Measurements from ENCODE around the gene KCNB1. TPM values are rescaled to one million over a fixed set of nuclear protein-coding genes. Genes with fewer than 3 reads are reported as not detected.
A peak's percentile ranks its signal among the peaks of the same experiment; 100 is the strongest.

Gene KCNB1
- total RNA-seq, 1 donor from 2014 or later: 2.8 TPM

GRCh38 chr20:49510562-49511122, 28.2 kb upstream of the KCNB1 start:
- Mint-ChIP-seq H3K27ac (ENCODE audit: unreplicated experiment) (no peak overlapping the region), H3K4me1 (peaks cover 9% of the 10 kb centered on the region), H3K9me3 (no peaks in the 10 kb centered on the region), H3K4me3 (no peak overlapping the region), H3K27me3 (ENCODE audit: low read depth) (no peaks in the 10 kb centered on the region), H3K36me3 (ENCODE audit: low read depth) (no peaks in the 10 kb centered on the region)
- DNase-seq (ENCODE audit: low read depth, low spot score): no peak
- no peak for TF ChIP-seq CTCF (conservative IDR thresholded peaks at IDR 0.05)

- DNase-seq (ENCODE audit: low read depth, low spot score): peak; percentile 12
- Mint-ChIP-seq H3K27ac (ENCODE audit: unreplicated experiment) (peak overlapping the region; percentile 23), H3K9me3 (no peaks in the 10 kb centered on the region), H3K27me3 (ENCODE audit: low read depth) (no peaks in the 10 kb centered on the region), H3K4me1 (peaks cover 16% of the 10 kb centered on the region), H3K4me3 (no peak overlapping the region), H3K36me3 (ENCODE audit: low read depth) (no peaks in the 10 kb centered on the region)
- peak; percentile 70 for TF ChIP-seq CTCF (conservative IDR thresholded peaks at IDR 0.05)
Measured at GRCh38 chr20:49508435-49509199, 26.1 kb upstream of the KCNB1 start.

GRCh38 chr20:49507741-49508434, 25.4 kb upstream of the KCNB1 start:
- no peaks in the 10 kb centered on the region for H3K27me3 Mint-ChIP-seq (ENCODE audit: low read depth)
- H3K4me3 Mint-ChIP-seq: no peak overlapping the region
- H3K27ac Mint-ChIP-seq (ENCODE audit: unreplicated experiment): no peak overlapping the region
- H3K4me1 Mint-ChIP-seq: peaks cover 20% of the 10 kb centered on the region
- no peaks in the 10 kb centered on the region for H3K36me3 Mint-ChIP-seq (ENCODE audit: low read depth)
- no peak for DNase-seq (ENCODE audit: low read depth, low spot score)
- no peak for TF ChIP-seq CTCF (conservative IDR thresholded peaks at IDR 0.05)
- H3K9me3 Mint-ChIP-seq: no peaks in the 10 kb centered on the region

GRCh38 chr20:49505518-49505917, 23.1 kb upstream of the KCNB1 start:
- Mint-ChIP-seq H3K4me3 (no peak overlapping the region), H3K27me3 (ENCODE audit: low read depth) (peaks cover 2% of the 10 kb centered on the region), H3K4me1 (peaks cover 20% of the 10 kb centered on the region), H3K36me3 (ENCODE audit: low read depth) (no peaks in the 10 kb centered on the region), H3K9me3 (no peaks in the 10 kb centered on the region), H3K27ac (ENCODE audit: unreplicated experiment) (no peak overlapping the region)
- TF ChIP-seq CTCF (conservative IDR thresholded peaks at IDR 0.05): no peak
- peak; percentile 61 for DNase-seq (ENCODE audit: low read depth, low spot score)

GRCh38 chr20:49503176-49503575, 20.7 kb upstream of the KCNB1 start:
- peaks cover 14% of the 10 kb centered on the region for H3K4me1 Mint-ChIP-seq
- no peak overlapping the region for H3K27ac Mint-ChIP-seq (ENCODE audit: unreplicated experiment)
- H3K27me3 Mint-ChIP-seq (ENCODE audit: low read depth): peaks cover 2% of the 10 kb centered on the region
- no peak overlapping the region for H3K4me3 Mint-ChIP-seq
- DNase-seq (ENCODE audit: low read depth, low spot score): no peak
- TF ChIP-seq CTCF (conservative IDR thresholded peaks at IDR 0.05): no peak
- no peaks in the 10 kb centered on the region for H3K9me3 Mint-ChIP-seq
- H3K36me3 Mint-ChIP-seq (ENCODE audit: low read depth): no peaks in the 10 kb centered on the region

All from neural crest cell (in vitro differentiated cells).